K562 (cell line): ENCODE measurements around the gene KLKB1. TPM values are rescaled to one million over a fixed set of nuclear protein-coding genes. Genes with fewer than 3 reads are reported as not detected.
"Not testable (repeated sequence)": the region's sequence is repeated elsewhere in the genome, so short reads cannot be mapped to it uniquely, and the experiment has no call there.

Experiments
- ATAC-seq: fragments of 200-7000 bp; cut with Tn5 transposase; 3 replicates; pipeline ENCODE4 v1.9.1; 2020; ENCODE audit warnings: moderate library complexity
- BruUV-seq: library from RNA; stranded (reverse); fragments of 400-500 nt; replicated peaks from 2 replicates; lab custom pipeline; 2021; lab: Mats Ljungman, UMichigan
- CTCF ChIA-PET: fragments of 300-600 bp; formaldehyde crosslinking; extraction: SDS; loops from one replicate; lab custom pipeline; 2021; ENCODE audit warnings: low intra/inter-chr PET ratio; lab: Yijun Ruan, JAX
- POLR2A ChIA-PET: fragments of 300-600, 350-650 bp; sonication (Branson Sonifier 250); formaldehyde crosslinking; extraction: SDS; loops from one replicate; lab custom pipeline; 2021; ENCODE audit warnings: antibody characterized with exemption, inconsistent platforms; lab: Yijun Ruan, JAX
- DNase-seq, 4 experiments: peaks; one replicate each; pipeline versions ENCODE4 v3.0.0 to v3.0.0-alpha.2; 2011 to 2018; ENCODE audit warnings: low spot score in 3 of 4, mixed read lengths in 3 of 4; ENCODE audit errors: extremely low read depth in 1 of 4
- FAIRE-seq: peaks from 2 replicates; lab custom pipeline; 2011; peaks lifted over from hg19 to GRCh38; lab: Jason Lieb, UNC
- H2AFZ ChIP-seq: 2 replicates; pipeline ENCODE4 v1.6.0; 2011; ENCODE audit warnings: low read depth, low read length, control low read depth, inconsistent platforms
- H3K27ac ChIP-seq: fragments of 200-600 bp; 3 replicates; pipeline ENCODE4 v1.8.0; 2011; ENCODE audit warnings: low read depth, mild to moderate bottlenecking, control low read depth, inconsistent platforms, low read length, moderate library complexity, mixed read lengths; ENCODE audit errors: extremely low read depth
- H3K27me3 ChIP-seq, 2 experiments: fragments of 300-600 bp in 1 of 2; 2 replicates in 1 of 2; 3 replicates in 1 of 2; pipeline versions ENCODE4 v1.6.0 to v1.8.0; 2011; ENCODE audit warnings: inconsistent platforms in 2 of 2, low read length in 2 of 2, mild to moderate bottlenecking in 1 of 2, mixed read lengths in 1 of 2, moderate library complexity in 1 of 2; ENCODE audit not compliant: control insufficient read depth in 2 of 2, insufficient read depth in 2 of 2
- H3K36me3 ChIP-seq: fragments of 300-600 bp; 3 replicates; pipeline ENCODE4 v1.8.0; 2011; ENCODE audit warnings: mild to moderate bottlenecking, low read length, inconsistent platforms; ENCODE audit not compliant: control insufficient read depth, insufficient read depth
- H3K4me1 ChIP-seq, 2 experiments: fragments of 200-600 bp in 1 of 2; replicated peaks in 1 of 2; 2 replicates in 1 of 2; 3 replicates in 1 of 2; pipeline versions ENCODE4 v1.5.1 to v1.8.0; 2011; ENCODE audit warnings: inconsistent platforms in 2 of 2, low read length in 2 of 2, mild to moderate bottlenecking in 1 of 2, mixed read lengths in 1 of 2, moderate library complexity in 1 of 2; ENCODE audit not compliant: control insufficient read depth in 2 of 2, insufficient read depth in 2 of 2
- H3K4me2 ChIP-seq: 2 replicates; pipeline ENCODE4 v1.6.1; 2011; ENCODE audit warnings: low read length, control low read depth, inconsistent platforms, mixed read lengths; ENCODE audit not compliant: insufficient read depth
- H3K4me3 ChIP-seq: fragments of 200-600 bp; sonication (generic), shearing (Covaris generic); 2 replicates; pipeline ENCODE4 v1.5.1; 2016; ENCODE audit warnings: control low read depth, inconsistent platforms
- H3K79me2 ChIP-seq: fragments of 200-600 bp; 3 replicates; pipeline ENCODE4 v1.8.0; 2011; ENCODE audit warnings: low read length, inconsistent platforms; ENCODE audit not compliant: control insufficient read depth, insufficient read depth
- H3K9ac ChIP-seq, 2 experiments: 2 replicates each; pipeline versions ENCODE4 v1.6.0 to v1.6.1; 2011; ENCODE audit warnings: low read depth in 2 of 2, low read length in 2 of 2, control low read depth in 1 of 2, inconsistent platforms in 1 of 2, mild to moderate bottlenecking in 1 of 2, mixed read lengths in 1 of 2; ENCODE audit not compliant: insufficient read depth in 1 of 2
- H3K9me1 ChIP-seq: one replicate; pipeline ENCODE4 v1.6.0; 2011; ENCODE audit warnings: inconsistent platforms, mild to moderate bottlenecking, low read length, moderate library complexity; ENCODE audit not compliant: control insufficient read depth, insufficient read depth
- H3K9me3 ChIP-seq: replicated peaks from 2 replicates; pipeline ENCODE4 v1.5.1; 2011; ENCODE audit warnings: low read depth, low read length, inconsistent platforms; ENCODE audit not compliant: control insufficient read depth, insufficient read depth
- H4K20me1 ChIP-seq: replicated peaks from 2 replicates; pipeline ENCODE4 v1.6.1; 2011; ENCODE audit warnings: low read length, inconsistent platforms, mixed read lengths; ENCODE audit not compliant: control insufficient read depth, insufficient read depth
- RAD51 ChIP-seq: fragments of 450-650 bp; IDR thresholded peaks from 2 replicates; pipeline ENCODE4 v1.7.1; 2016; ENCODE audit warnings: low read depth, mild to moderate bottlenecking, borderline replicate concordance
- SETDB1 ChIP-seq: IDR thresholded peaks from one replicate; pipeline ENCODE4 v1.6.1; 2012; ENCODE audit warnings: low read length, control low read depth, inconsistent platforms
- SP2 ChIP-seq: IDR thresholded peaks from 2 replicates; pipeline ENCODE4 v1.6.1; 2011; ENCODE audit warnings: mild to moderate bottlenecking, low read depth, low read length, moderate library complexity; ENCODE audit not compliant: poor library complexity, severe bottlenecking; ENCODE audit errors: extremely low read depth
- TRIM24 ChIP-seq, 2 experiments: fragments of 450-650 bp; IDR thresholded peaks; 2 replicates each; pipeline ENCODE4 v1.6.1; 2016
- TRIM28 ChIP-seq: fragments of 450-650 bp; IDR thresholded peaks from 2 replicates; pipeline ENCODE4 v1.6.1; 2017
- ZBTB7A ChIP-seq: IDR thresholded peaks from 2 replicates; pipeline ENCODE4 v1.6.1; 2011; ENCODE audit warnings: low read depth, mild to moderate bottlenecking, low read length, moderate library complexity, borderline replicate concordance; ENCODE audit not compliant: control insufficient read depth
- ZNF121 ChIP-seq: sonication (generic); formaldehyde crosslinking; conservative IDR thresholded peaks from 2 replicates; pipeline ENCODE4 v1.8.0; 2022; ENCODE audit warnings: missing genetic modification reagents
- WGBS: fragments of 100-300 bp; shearing (Covaris generic); methylation state at CpG from one replicate; pipeline ENCODE4 v1.1.6; 2016; ENCODE audit warnings: low coverage, mixed read lengths; ENCODE audit not compliant: insufficient coverage; ENCODE audit errors: missing lambda C conversion rate; 5-methylcytosine and 5-hydroxymethylcytosine counted together
- in situ Hi-C: fragments of 300-500 bp; cut with MboI; formaldehyde crosslinking; loops from 4 replicates; pipeline ENCODE4 v1.15.0; 2018; ENCODE audit warnings: inconsistent platforms, mixed read lengths
- intact Hi-C: fragments of 100-400 bp; cut with micrococcal nuclease; formaldehyde crosslinking; loops from 2 replicates; pipeline ENCODE4 v1.14.2; 2022
- polyA plus RNA-seq, 8 experiments: library from polyadenylated mRNA; depleted of rRNA in 4 of 8; stranded (reverse) in 5 of 8; unstranded in 3 of 8; fragments of >200 nt; fragmentation: Nextera tagmentation in 2 of 8; fragmentation: Illumina TruSeq in 1 of 8; extraction: Ambion mirVana in 2 of 8; extraction: Trizol in 1 of 8; gene quantifications; 2 replicates each; pipeline versions ENCODE4 v1.2.1 to v1.2.3, GENCODE V29; 2011 to 2014; ENCODE audit warnings: inconsistent platforms in 1 of 8, missing spikeins in 1 of 8
- total RNA-seq, 7 experiments: library from RNA; depleted of rRNA in 6 of 7; stranded (reverse); fragments of >200 nt in 6 of 7; fragmentation: Illumina TruSeq in 2 of 7; extraction: Trizol in 2 of 7; gene quantifications; 2 replicates each; pipeline versions ENCODE4 v1.2.1 to v1.2.3, GENCODE V29; 2011 to 2021; ENCODE audit warnings: low replicate concordance in 1 of 7
- TF ChIP-seq, protein P1 (sequence below), 2 experiments: fragments of 450-650 bp; IDR thresholded peaks; 2 replicates each; pipeline ENCODE4 v1.6.1; 2018; ENCODE audit warnings: mild to moderate bottlenecking in 2 of 2, low read depth in 1 of 2; ENCODE audit not compliant: partially characterized antibody in 2 of 2

KLKB1 gene
- total and polyA plus RNA-seq, 9 of the 15 experiments (the other 6 are each of a cell fraction or from before 2014, with no cell fraction given) = 0.27 TPM; not detected in 8

DNA sequence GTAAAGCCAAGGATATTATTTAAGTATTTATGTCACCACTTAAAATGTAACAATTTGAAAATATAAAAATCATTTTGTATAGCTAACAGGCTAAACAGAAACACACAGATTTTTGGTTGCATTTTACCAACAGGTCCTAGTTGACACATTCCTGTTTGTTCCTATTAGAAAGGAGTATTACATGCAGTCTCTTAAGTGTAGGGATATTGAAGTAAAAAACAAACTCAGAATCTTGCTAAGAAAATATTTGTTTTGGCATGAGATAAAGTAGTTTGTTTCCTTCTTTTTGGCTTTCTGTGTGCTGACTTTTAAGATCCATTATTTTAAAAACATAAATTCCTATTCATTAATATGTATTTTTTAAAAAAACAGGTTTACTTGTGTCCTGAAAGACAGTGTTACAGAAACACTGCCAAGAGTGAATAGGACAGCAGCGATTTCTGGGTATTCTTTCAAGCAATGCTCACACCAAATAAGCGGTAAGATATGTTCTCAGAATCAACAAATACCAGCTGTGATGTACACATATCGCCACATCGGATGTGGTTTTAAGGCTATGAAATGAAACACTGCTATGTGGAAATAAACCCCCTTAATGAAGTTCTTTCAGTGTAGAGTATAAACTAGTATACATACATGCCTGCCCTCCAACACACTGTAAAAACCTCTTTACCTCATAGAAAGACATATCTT, 45.5 kb downstream of the KLKB1 start (continued):
- TF ChIP-seq SP2 = no peak

DNA sequence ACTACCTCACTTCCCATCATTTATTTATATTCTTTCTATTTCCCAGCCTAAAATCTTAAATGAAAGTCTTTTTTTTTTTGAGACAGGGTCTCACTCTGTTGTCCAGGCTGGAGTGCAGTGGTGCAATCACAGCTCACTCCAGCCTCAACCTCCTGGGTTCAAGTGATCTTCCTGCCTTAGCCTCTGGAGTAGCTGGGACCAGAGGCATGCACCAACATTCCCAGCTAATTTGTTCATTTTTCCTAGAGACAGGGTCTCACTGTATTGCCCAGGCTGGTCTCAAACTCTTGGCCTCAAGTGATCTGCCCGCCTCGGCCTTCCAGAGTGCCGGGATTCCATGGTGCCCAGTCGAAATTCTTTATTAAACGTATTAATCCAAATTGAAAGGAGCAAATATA, 46.1 kb downstream of the KLKB1 start:
- intact Hi-C loops, H3K4me2 ChIP-seq, ATAC-seq, in situ Hi-C loops, H3K79me2 ChIP-seq, CTCF ChIA-PET, H3K9ac ChIP-seq, H3K27ac ChIP-seq, FAIRE-seq, H2AFZ ChIP-seq, H3K4me1 ChIP-seq, H3K9me1 ChIP-seq, H3K4me3 ChIP-seq, H4K20me1 ChIP-seq, H3K36me3 ChIP-seq, BruUV-seq, H3K9me3 ChIP-seq, DNase-seq: not testable (repeated sequence)
- 6% methylated on average over 5 of the region's 5 CpGs for WGBS
- peaks cover 10 to 11% of the 10 kb centered on the region in 2 experiments; a peak in 2 of 5 replicates for H3K27me3 ChIP-seq
- POLR2A ChIA-PET = interaction anchor here (0.6 kb wide), 1 partner anchor 58 kb away, joined by 4 read pairs; no protein-coding TSS in a partner anchor
- TF ChIP-seq ZNF121 = 0 out of 2 replicates have a peak, but pooled peaks have one; percentile 12

DNA sequence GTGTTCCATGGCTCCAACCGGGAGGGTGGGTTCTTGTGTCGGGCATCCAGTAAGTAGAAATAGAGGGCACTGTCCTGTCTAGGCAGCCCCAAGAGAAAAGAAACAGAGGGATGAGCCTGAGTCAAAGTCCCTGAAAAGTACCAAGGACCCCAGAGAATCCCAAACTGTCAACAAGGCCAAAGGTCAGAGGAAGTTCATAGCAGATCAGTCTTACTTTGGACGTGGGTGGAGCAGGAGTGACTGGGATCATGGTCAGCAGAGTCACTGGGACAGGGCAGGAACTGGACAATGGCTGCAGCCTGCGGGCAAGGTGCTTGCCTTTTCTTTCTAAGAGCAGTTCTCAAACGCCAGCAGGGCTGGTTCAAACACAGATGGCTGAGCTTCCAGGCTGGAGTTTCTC, 56.0 kb downstream of the KLKB1 start:
- 0% methylated on average over 5 of the region's 5 CpGs for WGBS
- in situ Hi-C loops (no loop called here), intact Hi-C loops (no loop called here)
- BruUV-seq = no TSS peak
- no peaks in the 10 kb centered on the region for H3K4me1 ChIP-seq
- ATAC-seq = no peak
- no peaks in the 10 kb centered on the region for H3K9me3 ChIP-seq
- CTCF ChIA-PET = no interaction called here
- POLR2A ChIA-PET = interaction anchor here (0.6 kb wide), 1 partner anchor 412 kb away, joined by 3 read pairs; no protein-coding TSS in a partner anchor
- DNase-seq = no peak
- H4K20me1 ChIP-seq = no peaks in the 10 kb centered on the region
- no peak overlapping the region for H3K27ac ChIP-seq
- H3K4me3 ChIP-seq = no peak overlapping the region
- H3K79me2 ChIP-seq = no peaks in the 10 kb centered on the region
- FAIRE-seq = no peak
- no peak overlapping the region for H3K4me2 ChIP-seq
- no peak overlapping the region for H2AFZ ChIP-seq
- no peak overlapping the region for H3K9ac ChIP-seq
- H3K27me3 ChIP-seq = peaks cover 17 to 50% of the 10 kb centered on the region in 2 experiments; a peak in 4 of 5 replicates
- H3K36me3 ChIP-seq = no peaks in the 10 kb centered on the region
- H3K9me1 ChIP-seq = no peaks in the 10 kb centered on the region
- TF ChIP-seq RAD51 = no peak
- TF ChIP-seq TRIM28 = no peak
- no peak for TF ChIP-seq TRIM24 (IDR thresholded peaks at IDR 0.05)
- no peak for TF ChIP-seq ZBTB7A
- no peak for TF ChIP-seq SETDB1
- TF ChIP-seq, protein P1, sequence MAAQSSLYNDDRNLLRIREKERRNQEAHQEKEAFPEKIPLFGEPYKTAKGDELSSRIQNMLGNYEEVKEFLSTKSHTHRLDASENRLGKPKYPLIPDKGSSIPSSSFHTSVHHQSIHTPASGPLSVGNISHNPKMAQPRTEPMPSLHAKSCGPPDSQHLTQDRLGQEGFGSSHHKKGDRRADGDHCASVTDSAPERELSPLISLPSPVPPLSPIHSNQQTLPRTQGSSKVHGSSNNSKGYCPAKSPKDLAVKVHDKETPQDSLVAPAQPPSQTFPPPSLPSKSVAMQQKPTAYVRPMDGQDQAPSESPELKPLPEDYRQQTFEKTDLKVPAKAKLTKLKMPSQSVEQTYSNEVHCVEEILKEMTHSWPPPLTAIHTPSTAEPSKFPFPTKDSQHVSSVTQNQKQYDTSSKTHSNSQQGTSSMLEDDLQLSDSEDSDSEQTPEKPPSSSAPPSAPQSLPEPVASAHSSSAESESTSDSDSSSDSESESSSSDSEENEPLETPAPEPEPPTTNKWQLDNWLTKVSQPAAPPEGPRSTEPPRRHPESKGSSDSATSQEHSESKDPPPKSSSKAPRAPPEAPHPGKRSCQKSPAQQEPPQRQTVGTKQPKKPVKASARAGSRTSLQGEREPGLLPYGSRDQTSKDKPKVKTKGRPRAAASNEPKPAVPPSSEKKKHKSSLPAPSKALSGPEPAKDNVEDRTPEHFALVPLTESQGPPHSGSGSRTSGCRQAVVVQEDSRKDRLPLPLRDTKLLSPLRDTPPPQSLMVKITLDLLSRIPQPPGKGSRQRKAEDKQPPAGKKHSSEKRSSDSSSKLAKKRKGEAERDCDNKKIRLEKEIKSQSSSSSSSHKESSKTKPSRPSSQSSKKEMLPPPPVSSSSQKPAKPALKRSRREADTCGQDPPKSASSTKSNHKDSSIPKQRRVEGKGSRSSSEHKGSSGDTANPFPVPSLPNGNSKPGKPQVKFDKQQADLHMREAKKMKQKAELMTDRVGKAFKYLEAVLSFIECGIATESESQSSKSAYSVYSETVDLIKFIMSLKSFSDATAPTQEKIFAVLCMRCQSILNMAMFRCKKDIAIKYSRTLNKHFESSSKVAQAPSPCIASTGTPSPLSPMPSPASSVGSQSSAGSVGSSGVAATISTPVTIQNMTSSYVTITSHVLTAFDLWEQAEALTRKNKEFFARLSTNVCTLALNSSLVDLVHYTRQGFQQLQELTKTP (IDR thresholded peaks at IDR 0.05; ENCODE audit: low read depth in 1 of 2, partially characterized antibody in 2 of 2) = no peak
